ENCODE results near the gene CABLES2.

CABLES2 gene

DNA sequence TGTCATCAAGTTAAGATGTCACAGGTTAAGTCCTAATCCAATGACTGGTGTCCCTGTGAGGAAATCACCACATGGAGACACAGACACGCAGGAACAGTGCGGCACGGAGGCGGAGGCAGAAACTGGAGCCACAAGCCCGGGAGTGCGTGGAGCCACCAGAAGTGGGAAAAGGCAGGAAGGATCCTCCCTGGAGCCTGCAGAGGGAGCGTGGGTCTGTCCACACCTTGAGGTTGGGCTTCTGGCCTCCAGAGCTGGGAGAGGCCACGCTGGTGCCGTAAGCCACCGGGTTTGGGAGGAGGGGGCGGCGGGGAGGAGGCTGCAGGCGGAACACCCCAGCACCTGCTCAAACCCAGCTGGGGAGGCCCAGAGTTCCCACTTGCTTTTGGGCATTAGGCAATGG is 3.8 kb downstream of the CABLES2 start:
- DNase-seq, result no peak

DNA sequence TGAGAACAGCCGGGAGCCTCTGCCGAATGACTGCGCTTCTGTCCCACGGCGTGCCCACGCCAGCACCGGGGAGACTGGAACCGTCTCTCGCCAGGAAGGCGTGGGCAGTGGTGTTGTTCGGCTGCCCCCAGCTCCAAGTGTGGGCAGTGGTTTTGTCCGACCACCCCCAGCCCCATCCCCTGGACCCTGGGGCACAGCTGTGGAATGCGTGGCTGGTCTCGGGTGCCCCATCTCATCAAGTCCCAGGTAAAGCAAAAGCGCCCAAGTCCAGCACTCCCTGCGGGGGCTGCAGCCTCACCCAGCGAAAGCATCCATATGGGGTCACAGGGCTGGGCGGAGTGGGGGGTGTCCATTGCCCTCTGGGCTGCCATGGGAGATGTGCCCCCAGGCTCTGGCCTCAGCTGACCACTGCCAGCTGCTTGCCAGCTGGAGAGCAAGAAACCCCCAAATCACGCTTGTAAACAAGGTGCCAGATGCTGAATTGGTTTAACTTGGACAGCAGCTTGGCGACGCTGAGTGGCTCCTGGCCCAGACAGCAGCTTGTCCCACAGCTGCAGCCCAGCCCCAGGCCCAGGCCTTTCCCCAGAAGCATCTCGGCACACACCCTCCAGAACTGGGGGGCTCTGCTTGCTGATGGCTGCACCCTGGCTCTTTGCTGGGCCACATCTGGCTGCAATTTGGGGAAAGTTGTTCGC is 4.5 kb downstream of the CABLES2 start:
- DNase-seq, result no peak

DNA sequence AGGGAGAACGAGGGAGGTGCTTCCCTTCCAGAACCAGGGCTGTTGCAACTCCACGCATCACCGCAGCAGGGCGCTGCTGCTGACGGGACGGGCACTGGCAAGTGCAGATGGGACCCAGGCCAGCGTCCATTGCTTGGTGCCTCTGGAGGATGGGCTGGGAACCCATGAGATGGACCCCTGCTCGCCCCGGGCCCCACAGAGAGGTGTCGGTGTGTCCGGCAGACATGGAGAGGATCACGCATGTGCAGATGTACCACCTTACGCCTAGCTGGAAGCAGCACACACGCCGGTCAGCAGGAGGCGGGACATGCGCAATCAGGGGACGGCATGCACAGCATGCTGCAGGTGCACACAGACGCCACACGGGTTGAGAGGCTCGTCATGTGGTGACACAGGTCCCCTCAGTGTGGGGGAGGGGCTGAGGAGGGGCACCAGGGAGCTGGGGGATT is 5.7 kb downstream of the CABLES2 start:
- no peak for DNase-seq

DNA sequence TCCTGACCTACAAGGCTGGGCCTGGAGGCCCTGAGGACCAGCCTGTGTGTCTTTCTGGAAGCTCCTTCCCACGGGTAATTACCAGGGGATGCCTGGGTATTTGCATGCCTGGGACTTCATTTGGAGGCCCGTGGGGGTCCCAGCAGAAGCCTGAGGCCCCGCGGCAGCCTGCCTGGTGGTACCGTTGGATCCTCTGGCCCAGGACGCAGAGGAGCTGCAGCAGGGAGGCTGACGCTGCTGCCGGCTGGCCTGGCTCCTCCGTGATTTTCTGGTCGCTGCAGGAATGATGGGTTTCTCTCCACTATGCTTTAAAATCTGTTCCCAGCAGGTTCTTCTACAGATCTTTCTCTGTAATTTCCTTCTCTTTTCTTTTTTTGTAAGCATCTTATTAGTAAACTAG is 6.5 kb downstream of the CABLES2 start:
- no peak for DNase-seq

DNA sequence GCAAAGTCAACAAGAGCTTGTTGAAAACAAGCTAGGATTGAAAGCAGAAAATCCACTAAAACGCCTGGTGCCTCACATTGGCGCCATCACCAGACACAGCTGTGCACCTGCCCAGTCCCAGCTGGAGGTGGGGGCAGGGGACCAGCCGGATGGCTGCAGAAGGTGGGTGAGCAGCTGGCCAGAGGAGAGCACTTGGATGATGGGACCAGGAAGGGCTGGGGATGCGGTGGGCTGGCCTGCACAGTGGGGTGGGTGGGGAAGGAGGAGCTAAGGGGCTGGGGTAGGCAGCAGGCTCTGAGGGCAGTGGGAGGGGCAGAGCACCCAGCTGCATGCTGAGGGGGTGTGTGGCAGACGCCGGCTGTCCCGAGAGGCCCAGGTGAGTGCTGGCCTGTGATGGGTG is 7.1 kb downstream of the CABLES2 start:
- DNase-seq, result no peak

DNA sequence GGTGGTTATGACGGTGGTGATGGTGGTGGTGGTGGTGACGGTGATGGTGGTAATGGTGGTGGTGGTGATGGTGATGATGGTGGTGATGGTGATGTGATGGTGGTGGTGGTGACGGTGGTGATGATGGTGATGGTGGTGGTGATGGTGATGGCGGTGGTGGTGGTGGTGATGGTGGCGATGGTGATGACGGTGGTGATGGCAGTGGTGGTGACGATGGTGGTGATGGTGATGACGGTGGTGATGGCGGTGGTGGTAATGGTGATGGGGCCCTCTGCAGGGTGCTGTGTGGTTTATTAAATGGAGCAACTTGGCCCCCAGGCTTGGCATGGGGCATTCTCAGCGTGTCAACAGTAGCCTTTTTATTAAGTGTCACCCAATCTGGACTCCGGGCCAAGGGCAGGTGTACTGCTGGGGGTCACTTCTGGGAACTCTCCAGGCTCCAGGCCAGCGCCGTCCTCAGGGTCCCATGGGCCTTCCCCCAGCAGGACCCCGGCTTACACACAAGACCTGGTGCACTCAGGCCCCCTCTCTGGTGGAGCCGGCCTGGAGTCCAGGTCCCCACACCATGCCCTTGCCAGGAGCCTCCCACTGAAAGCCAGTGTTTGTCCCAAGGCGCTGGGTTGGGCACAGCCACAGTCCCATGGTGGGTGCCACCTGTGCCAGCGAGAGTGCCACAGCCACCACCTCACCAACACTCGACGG is 8.8 kb downstream of the CABLES2 start:
- no peak for DNase-seq

DNA sequence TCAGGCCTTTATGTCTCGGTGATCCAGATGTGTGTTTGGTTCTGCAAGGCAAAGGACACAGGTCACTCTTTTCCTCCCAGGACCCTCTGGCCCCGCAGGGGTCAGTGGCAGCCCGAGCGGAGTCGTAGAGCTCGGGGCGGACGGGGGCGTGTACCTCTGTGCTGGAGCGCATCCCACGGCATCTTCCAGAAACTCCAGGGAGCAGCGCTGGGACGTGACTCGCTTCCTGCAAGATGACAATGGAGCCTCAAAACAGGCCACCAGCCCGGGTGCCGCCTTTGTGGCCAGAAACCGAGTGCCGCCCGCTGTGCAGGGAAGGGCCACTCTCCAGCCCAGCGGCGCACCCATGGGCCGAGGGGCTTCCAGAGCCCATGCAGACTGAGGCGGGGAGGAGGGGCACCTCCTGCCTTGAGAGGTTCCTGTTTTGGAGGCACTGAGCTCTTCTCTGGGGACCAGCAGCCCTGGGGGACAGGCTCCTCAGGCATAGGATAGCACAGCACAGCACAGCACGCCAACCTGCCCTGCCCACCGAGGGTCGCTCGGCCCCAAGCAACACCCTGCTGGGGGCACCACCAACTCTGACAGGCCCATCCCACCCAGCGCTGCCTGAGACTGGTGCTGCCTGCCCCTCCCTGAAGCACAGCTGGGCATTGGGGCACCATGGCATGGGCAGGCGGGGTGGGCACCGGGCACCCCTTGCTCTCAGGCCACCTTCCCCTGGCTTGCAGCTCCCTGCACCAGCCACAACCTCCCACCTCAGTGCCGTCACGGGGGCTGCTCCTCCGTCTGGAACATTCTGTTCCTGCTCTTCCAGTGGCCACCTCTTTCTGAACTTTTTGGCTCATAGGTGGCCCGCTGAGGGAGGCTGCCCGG is 10.5 kb downstream of the CABLES2 start:
- DNase-seq, result no peak

DNA sequence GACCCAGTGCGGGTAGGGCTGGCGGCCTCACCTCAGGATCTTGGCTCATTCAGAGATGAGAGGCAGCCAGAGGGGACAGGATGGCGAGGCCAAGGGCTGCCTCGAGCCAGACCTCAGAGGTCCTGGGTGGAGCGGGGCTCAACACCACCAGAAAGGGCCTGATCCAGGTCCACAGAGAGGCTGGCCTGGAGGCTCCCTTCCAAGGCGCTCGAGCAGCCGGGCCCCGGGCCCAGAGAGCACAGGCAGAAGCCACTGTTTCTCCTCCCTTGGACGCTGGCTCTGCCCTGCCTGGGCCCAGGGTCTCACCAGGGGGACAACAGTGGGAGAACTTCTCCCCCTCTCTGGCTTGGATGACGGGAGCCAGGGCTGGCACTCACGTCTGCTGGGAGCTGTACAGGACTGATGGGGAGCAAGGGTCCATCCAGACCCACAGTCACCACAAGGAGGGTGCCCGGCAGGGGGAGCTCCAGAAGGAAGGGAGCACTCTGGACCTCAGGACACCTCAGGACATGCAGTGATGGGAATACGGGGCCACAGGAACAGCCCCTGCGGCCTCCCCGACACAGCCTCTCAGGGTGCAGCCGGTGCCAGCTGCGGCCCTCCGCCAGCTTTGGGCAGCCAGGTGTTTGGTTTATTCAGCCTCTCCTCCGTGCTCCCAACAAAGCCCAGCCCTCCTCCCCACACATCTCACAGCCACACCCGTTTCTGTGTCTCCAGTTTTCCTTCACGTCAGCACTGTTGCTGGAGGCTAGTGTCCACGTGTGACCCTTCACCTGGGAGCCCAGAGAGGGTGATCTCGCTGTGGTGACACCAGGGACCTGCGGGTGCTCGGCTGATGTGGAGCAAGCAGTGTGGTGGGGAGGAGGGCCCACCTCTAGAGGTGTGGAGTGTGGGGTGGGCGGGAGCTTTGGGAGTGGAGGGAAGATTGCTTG is 11.5 kb downstream of the CABLES2 start:
- DNase-seq, result no peak

DNA sequence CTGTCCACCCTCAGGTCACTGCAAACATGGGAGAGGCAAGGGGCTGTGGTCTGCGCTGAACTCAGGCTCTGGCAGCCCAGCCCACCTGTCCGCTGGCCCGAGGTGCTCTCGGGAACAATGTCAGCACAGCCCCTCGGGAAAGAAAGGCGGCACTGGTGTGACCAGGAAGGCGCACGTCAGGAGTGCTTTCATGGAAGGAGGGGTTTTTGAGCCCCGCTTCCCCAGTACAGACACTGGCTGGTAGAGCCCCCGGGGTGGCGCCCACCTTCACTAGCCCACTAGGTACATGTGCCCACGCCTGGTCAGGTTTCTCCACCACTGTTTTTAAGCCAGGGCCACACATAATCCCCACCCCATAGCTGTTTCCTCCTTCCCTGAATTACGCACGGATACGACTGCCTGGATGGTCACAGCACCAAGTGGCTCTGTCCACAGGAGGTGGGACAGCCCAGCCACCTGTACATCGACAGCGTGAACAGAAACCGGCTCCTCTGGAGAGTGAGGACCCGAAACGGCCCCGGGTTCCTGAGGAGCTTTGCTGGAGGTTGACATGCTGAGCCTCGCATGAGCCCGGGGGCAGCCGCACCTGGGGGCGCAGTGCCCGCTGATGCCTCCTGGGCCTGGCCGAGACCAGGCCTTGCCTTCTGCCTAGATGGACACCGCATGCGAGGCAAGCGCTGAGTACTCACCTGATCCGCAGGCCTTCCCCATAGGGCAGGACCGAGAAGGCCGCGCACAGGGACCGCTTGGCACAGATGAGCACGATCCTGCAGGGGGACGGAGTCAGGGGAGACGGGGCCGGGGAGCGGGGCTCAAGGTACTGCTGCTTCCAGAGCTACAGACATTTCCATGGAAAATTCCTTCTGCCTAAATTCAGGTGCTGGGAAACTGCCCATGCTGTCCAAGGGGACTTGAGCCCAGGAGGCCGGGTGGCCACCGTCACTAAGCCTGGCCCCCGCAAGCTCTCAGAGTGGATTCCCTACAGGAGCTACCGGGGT is 12.5 kb downstream of the CABLES2 start:
- DNase-seq, result no peak

DNA sequence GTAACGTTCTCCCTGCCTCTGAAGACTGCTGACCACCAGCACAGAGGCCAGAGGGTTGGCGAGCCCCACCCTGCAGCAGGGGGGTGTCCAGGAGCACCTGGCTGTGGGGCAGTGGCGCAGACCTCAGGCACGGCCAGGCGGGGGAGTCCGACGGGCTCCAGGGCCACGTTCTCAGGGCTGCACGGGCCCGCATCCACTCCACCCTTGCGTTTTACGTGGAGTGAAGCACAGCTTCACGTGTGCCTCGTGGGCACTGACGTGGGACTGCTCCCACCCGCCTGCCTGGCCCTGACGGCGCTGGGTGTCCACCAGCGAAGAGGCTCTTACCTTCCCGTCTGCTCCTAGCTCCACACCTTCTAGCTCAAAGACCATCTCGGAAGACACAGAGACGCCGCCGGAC is 13.3 kb downstream of the CABLES2 start:
- no peak for DNase-seq

DNA sequence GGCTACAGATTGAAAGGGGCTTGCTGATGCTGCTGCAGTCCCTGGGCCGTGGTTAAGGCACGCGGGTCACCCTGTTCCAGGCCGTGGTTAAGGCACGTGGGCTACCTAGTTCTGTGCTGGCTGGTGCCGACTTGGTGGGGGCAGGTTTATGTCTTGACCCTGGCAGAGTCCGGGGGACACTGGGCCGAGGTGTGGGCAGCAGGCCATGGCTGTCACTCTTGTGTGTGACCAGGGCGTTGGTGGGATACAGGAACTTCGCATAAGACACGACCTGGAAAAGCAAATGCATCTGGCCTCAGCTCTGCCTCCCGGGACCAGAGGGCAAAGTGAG is 13.8 kb downstream of the CABLES2 start:
- DNase-seq, result no peak

DNA sequence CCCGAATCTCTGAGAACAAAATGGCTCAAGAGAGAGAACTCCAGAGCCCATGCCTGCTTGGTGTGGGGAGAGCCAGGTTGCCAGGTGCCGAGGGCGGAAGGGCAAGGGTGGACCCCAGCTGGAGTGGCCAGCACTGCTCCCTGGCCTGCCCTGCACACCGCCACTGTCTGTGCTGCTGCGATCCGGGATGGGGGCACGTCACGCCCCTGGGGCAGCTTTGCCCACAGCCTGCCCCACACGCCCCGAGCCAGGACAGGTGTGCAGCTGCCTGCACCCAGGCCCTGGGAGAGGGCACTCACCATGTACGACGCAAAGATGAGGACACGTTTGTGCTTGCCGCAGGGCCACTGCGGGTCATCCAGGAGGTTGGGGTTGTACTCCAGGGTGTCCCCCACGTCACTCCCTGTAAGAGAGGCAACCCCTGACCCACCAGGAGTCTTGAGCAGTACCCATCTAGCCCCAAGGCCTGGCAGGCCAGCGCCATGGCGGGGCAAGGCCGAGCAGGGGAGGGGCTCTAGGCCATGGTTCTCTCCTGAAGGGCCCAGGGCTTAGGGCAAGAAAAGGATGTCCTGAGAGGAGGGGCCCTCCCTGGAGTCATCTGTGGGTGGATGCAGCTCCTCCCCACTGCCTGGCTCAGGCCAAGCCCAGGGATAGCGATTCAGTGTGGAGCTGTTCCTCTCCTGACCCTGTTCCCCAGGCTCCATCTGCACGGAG is 14.3 kb downstream of the CABLES2 start:
- DNase-seq, result no peak

DNA sequence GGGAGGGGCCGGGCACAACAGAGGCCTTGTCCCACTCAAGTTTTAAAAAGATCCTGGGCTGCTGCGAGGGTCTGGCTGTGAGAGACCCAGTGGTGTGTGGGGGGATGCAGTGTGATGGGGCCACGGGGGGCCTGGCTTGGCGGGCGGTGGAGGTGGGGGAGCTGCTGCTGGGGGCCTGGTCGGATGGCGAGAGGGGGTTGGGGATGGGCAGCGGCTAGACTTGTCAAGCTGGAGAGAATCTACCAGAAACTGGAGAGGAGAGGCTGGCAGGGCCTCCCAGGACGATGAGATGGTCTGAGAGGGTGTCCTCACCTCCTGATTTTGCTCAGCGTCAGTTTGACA is 15.0 kb downstream of the CABLES2 start:
- no peak for DNase-seq

DNA sequence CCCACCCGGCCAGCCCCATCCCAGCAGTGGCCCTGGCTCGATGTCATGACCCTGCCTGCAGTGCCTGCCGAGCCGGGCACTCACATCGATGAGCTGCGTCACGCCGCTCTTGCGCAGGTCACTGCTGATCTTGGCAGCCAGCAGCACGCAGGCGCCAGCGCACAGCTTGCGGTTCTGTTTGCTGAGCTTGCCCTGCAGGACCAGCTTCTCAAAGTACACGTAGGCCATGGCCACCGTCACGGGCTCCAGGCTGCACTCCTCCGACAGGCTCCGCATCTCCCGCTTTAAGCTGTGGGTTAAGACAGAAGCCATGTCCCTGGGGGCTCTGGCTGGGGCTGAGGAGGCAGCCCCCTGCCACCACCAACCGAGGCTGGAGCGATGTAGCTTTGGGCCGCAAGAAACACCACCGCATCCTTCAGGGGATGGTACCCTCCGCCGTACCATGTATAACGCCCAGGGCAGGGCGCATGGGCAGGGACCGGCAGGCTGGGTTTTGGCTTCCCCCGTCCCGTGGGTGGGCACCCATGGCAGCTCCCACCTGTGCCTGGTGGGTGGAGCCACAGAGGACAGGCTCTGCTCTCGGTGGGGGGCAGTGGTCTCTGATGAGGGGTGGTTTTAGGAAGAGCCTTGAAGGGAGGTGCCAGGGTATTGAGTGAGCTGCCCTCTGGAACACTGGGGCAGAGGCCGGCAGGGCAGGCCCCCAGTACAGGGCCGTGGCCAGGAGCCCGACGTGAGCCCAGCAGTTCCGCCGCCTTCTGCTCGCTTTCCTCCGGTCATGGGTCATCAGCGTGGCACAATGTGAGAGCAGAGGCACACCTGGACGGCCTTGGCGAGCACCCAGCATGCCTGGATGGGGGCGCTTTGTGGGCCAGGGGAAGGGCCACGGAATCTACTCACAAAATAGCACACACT is 15.7 kb downstream of the CABLES2 start:
- DNase-seq, result no peak

DNA sequence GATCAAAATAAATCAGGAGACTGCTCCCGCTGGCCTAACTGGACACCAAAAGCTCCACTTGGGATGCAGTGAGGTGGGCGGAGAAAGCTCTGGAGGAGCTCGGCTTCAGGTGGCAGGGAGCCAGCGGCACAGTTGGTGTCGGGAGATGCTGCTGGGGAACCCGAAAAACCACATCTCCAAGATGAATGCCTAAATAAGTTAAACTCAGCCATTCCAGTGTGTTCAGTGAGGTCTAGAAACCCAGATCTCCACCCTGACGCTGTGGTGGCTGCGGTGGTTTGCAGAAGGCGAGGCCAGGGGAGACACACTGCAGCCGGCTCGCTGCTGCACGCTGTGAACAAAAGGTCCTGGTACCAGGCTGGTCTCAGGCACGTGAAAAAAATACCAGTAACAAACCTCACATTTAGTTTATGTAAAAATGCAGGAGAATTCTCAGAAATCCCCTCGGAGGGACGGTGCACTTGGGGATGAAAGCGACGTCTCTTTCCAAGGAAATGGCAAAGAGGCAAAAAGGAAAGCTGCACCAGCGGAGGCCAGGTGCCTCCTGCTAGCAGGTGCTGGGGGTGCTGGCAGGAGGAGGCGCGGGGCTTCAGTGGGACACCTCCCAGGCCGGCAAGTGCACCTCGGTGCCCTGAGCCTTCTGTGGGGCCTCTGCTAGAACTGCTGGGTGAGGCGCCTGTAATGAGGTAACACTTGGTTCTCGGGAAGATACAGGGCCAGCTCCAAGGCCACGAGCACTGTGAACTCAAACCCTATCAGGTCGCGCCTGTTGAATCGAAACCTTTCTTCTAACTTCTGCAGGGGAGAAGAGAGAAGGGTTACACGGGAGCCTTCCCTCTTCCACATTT is 16.5 kb downstream of the CABLES2 start:
- no peak for DNase-seq

DNA sequence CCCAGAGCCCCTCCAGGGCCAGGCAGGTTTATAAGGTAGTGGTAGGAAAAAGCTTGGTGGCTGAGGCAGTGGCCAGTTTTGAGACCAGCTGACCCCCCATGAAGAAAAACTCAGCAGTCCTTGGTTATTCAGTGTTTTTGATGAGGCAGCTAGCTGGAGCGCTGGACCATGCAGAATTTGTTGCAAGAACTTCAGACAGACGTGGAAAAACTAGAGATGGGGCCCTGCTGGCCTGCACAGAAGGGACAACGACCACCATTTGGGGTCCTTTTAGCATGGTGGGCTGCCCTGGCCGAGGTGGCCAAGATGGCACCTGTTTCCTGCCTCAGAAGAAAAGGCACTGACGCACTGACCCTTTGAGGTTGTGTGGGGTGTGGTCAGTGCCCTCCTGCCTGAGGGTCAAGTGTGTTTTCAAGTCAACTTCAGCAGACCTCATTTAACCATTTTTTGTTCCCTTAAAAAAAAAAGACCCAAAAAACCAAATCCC is 17.4 kb downstream of the CABLES2 start:
- DNase-seq, result no peak

DNA sequence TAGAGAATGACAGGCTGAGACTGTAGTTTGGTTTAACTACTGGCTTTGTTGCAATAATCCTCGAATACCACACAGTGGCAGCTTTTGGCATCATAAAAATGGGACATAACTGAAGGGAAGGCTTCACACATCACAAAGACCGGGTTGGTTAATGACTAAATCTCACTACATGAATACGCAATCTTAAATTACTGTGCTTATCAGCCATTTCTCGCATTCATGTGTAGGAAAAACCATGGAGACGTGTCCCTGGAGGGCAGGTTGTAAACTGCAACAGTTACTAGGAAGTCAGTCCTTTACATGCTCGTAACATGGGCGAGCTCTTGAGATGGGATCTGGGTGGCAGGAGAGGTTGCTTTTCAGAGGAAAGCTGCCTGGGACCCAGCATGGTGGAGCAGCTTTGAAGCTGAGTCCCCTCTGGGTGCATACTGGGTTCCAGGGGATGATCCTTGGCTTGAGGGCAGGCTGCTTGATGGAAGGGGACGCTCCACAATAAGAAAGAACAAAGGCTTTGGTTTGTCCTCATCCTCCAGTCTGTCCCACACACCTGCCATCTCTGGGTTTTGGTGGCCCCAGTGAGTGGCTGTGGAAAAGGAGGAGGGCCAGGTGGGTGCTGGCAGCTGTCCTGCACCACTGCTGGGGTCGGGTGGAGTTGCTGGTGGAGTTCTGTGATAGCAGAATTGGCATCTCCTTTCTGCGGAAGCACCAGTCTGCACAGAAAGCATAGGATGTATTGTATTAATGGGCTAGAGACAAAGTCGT is 18.1 kb downstream of the CABLES2 start:
- no peak for DNase-seq
